Bronchial epithelial cell (primary cell): ENCODE measurements around the gene MAN1C1. TPM values are rescaled to one million over a fixed set of nuclear protein-coding genes. Genes with fewer than 3 reads are reported as not detected.
"Not testable (repeated sequence)": the region's sequence is repeated elsewhere in the genome, so short reads cannot be mapped to it uniquely, and the experiment has no call there.

Source experiments
- DNase-seq: peaks from one replicate; pipeline ENCODE4 v3.0.0-alpha.2; 2010; ENCODE audit warnings: low read depth
- FAIRE-seq: peaks from 2 replicates; lab custom pipeline; 2011; peaks lifted over from hg19 to GRCh38; lab: Jason Lieb, UNC
- H3K27me3 ChIP-seq: 2 replicates; pipeline ENCODE4 v1.5.1; 2011; ENCODE audit warnings: low read length; ENCODE audit not compliant: control insufficient read depth, insufficient read depth
- H3K36me3 ChIP-seq: 2 replicates; pipeline ENCODE4 v1.5.1; 2011; ENCODE audit warnings: low read length; ENCODE audit not compliant: control insufficient read depth, insufficient read depth
- H3K4me3 ChIP-seq: 2 replicates; pipeline ENCODE4 v1.5.1; 2011; ENCODE audit warnings: mild to moderate bottlenecking, low read depth, low read length, control low read depth
- total RNA-seq: library from RNA; depleted of rRNA; stranded (reverse); fragments of >200 nt; gene quantifications from 2 replicates; pipeline ENCODE4 v1.2.1, GENCODE V29; 2014
- TF ChIP-seq, protein P1 (sequence below): IDR thresholded peaks from 2 replicates; pipeline ENCODE4 v1.5.1; 2011; ENCODE audit warnings: mild to moderate bottlenecking, moderate library complexity, low read length, control low read depth, inconsistent platforms; ENCODE audit not compliant: insufficient read depth, severe bottlenecking

MAN1C1 gene
- total RNA-seq, 1 donor from 2014 or later, result under 0.01 TPM

DNA sequence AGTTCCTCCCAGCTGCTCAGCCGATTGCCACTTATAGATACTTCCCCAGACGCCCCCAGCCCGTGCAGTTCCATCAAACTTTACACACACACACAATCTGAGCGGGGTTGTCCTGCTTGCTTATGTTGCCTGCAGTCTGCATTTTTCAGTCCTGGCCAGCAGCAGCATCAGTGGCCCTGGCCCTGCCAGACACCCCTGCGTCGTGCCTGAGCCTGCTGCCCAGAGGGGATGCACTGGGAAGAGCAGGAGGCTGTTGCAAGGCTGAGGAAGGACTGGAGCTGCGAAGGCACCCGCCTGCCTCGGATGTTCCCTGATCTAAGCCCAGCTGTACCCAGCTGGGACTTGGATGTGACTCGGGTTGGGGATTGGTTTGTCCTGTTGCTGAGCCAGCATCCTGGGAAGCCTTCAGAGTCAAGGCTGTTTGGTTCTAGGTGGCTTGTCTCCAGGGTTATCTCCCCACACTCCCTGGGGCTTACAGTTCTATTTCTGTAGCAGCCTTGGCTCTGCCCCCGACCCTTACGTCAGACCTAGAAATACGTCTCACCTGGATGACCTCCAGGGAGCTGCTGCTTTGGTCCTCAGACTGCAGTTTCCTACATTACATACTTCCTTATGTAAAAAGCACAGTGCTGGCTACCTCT lies 42.3 kb downstream of the MAN1C1 start:
- no peak for DNase-seq
- H3K36me3 ChIP-seq, result no peaks in the 10 kb centered on the region
- no peaks in the 10 kb centered on the region for H3K27me3 ChIP-seq
- H3K4me3 ChIP-seq, result no peak overlapping the region
- TF ChIP-seq, protein P1, sequence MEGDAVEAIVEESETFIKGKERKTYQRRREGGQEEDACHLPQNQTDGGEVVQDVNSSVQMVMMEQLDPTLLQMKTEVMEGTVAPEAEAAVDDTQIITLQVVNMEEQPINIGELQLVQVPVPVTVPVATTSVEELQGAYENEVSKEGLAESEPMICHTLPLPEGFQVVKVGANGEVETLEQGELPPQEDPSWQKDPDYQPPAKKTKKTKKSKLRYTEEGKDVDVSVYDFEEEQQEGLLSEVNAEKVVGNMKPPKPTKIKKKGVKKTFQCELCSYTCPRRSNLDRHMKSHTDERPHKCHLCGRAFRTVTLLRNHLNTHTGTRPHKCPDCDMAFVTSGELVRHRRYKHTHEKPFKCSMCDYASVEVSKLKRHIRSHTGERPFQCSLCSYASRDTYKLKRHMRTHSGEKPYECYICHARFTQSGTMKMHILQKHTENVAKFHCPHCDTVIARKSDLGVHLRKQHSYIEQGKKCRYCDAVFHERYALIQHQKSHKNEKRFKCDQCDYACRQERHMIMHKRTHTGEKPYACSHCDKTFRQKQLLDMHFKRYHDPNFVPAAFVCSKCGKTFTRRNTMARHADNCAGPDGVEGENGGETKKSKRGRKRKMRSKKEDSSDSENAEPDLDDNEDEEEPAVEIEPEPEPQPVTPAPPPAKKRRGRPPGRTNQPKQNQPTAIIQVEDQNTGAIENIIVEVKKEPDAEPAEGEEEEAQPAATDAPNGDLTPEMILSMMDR, result no peak
- FAIRE-seq, result peak; percentile 62

- Histone ChIP-seq H3K36me3 (no peaks in the 10 kb centered on the region), H3K27me3 (no peaks in the 10 kb centered on the region), H3K4me3 (no peak overlapping the region)
- DNase-seq (peak; percentile 65), FAIRE-seq (peak; percentile 75)
- TF ChIP-seq, protein P1, result no peak
Observed at GRCh38 chr1:25661043-25661815, 44.6 kb downstream of the MAN1C1 start.

DNA sequence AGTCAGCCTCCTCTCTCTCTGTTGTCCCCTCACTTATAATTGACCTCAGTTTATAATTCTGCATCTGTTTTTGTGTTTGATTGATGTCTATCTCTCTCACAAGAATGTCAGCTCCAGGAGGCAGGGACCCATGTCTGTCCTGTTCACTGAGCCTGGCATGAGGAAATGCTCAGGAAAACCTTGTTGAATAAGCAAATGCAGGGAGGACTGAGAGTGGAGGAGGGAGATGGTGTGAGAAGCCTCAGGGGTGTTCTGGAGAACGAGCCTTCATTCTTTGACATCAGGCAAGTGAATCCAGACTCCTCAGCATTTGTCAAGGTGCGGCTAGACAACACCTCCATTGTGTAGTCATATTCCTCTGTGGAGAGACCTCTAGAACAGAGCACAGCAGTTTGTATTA lies 45.5 kb downstream of the MAN1C1 start:
- TF ChIP-seq, protein P1, result no peak
- no peak for DNase-seq
- no peak overlapping the region for H3K4me3 ChIP-seq
- FAIRE-seq, result peak; percentile 13
- H3K27me3 ChIP-seq, result no peaks in the 10 kb centered on the region
- H3K36me3 ChIP-seq, result no peaks in the 10 kb centered on the region

DNA sequence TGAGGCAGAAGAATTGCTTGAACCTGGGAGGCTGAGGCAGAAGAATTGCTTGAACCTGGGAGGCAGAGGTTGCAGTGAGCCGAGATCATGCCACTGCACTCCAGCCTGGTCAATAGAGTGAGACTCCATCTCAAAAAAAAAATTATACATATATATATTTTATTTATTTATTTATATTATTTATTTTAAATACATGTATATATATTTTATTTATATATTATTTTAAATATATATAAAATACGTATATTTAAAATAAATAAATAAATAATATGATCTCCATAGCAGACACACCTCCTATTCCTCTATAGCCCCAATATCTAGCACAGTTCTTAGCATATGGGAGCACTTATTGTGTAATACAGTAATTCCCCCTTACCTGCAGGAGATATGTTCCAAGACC lies 46.4 kb downstream of the MAN1C1 start:
- not testable (repeated sequence) for H3K4me3 ChIP-seq, H3K27me3 ChIP-seq, FAIRE-seq, H3K36me3 ChIP-seq, DNase-seq

GRCh38 chr1:25664357-25665199 lies 48.0 kb downstream of the MAN1C1 start:
- FAIRE-seq, result no peak
- DNase-seq, result no peak
- no peak overlapping the region for H3K4me3 ChIP-seq

More at GRCh38 chr1:25664357-25665199, 48.0 kb downstream of the MAN1C1 start:
- no peaks in the 10 kb centered on the region for H3K36me3 ChIP-seq
- no peaks in the 10 kb centered on the region for H3K27me3 ChIP-seq
- TF ChIP-seq, protein P1, result no peak
